ENCODE data around the gene TMEM253.

Gene TMEM253

DNA sequence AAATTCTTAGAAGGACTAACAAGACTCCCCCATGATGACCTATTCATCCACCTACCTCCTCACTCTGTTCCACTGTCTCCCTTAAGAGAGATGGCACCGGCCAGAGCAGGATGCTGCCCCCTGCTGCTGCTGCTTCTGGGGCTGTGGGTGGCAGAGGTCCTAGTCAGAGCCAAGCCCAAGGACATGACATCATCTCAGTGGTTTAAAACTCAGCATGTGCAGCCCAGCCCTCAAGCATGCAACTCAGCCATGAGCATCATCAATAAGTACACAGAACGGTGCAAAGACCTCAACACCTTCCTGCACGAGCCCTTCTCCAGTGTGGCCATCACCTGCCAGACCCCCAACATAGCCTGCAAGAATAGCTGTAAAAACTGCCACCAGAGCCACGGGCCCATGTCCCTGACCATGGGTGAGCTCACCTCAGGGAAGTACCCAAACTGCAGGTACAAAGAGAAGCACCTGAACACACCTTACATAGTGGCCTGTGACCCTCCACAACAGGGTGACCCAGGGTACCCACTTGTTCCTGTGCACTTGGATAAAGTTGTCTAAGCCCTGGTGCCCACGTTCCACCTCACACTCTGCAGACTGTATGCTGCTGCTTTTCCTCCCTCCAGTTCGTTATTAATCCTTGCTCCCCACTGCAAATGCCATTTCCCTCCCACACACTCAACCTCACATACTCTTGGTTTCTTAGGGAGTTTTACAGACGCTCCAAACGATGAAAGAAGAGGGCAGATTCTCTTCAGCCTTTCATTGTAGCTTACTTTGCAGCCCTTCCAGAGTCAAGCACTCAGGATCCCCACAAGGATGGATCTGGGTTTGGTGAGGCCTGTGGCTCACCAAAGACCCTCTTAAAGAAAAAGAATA, 42.8 kb upstream of the TMEM253 start, which contains the start of gene RNASE8:
Gene RNASE8, plus strand, starts transcription at position 20 of the 873 bp plus-strand sequence. Its CDS starts 71 bp downstream, at position 91.
- DNase-seq (ENCODE audit: extremely low read depth, low read depth): no peak
- TF ChIP-seq CTCF (IDR thresholded peaks at IDR 0.05; ENCODE audit: low read depth, low read length, missing control alignments): no peak
- H3K4me3 ChIP-seq (replicated peaks; ENCODE audit: low read depth, low read length): no peak within 1 kb of the TSS

DNA sequence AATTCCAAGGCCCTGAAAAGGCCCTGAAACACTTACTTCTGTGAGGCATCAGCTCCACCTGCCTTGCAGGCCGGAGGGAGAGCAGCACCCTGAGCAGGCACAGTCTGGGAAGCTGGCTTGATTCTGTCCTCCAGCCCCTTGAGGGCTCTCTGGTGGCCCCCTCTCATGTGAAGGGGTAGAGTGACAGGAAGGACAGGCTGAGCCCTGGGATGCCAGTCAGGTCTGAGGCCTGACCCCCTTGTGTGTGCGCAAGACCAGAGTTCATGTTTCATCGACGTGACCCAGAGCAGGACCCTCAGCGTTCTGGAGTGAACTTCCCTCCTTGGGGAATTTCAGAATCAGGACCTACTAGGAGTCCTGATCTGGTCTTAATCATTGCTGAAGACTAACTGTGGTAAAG, 42.0 kb upstream of the TMEM253 start:
- no peak for DNase-seq (ENCODE audit: extremely low read depth, low read depth)
- H3K4me3 ChIP-seq (replicated peaks; ENCODE audit: low read depth, low read length): no peak overlapping the region
- TF ChIP-seq CTCF (IDR thresholded peaks at IDR 0.05; ENCODE audit: low read depth, low read length, missing control alignments): no peak

DNA sequence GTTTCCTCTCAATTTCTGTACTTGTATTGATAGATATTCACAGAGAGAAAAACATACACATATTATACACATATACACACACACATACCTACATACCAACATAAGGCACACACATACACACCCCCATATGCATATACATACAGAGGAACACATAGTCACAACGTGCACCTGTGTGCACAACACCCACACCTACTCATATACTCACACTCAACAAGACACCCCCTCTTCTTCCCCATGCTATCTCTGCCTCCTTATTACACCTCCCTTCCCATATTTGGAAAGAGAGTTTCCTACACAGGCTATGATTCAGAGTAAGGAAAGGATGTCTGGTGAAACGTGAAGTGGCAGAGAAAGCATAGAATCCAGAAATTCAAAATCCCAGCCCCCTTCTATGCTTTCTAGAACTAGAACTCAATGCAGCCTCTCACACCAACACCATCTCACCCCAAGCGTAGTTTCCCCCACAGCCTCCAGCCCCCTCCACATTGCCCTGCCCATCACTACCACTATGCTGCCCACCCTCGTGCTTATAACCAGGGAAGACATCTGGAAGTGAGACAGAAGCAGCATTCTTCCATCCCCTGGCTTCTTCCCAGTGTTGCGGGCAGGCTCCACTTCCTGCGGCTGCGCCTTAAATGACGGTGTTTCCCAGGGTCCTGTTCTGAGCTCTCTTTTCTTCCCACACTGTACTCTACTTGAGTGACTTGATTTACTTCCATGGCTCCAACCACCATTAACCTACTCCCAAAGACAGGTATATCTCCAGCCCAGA, 40.8 kb upstream of the TMEM253 start:
- no peak overlapping the region for H3K4me3 ChIP-seq (replicated peaks; ENCODE audit: low read depth, low read length)
- DNase-seq (ENCODE audit: extremely low read depth, low read depth): no peak
- TF ChIP-seq CTCF (IDR thresholded peaks at IDR 0.05; ENCODE audit: low read depth, low read length, missing control alignments): no peak

GRCh38 chr14:21060614-21061346, 40.1 kb upstream of the TMEM253 start:
- no peak for TF ChIP-seq CTCF (IDR thresholded peaks at IDR 0.05; ENCODE audit: low read depth, low read length, missing control alignments)
- no peak overlapping the region for H3K4me3 ChIP-seq (replicated peaks; ENCODE audit: low read depth, low read length)
- no peak for DNase-seq (ENCODE audit: extremely low read depth, low read depth)

- TF ChIP-seq CTCF (IDR thresholded peaks at IDR 0.05; ENCODE audit: low read depth, low read length, missing control alignments): no peak
- DNase-seq (ENCODE audit: extremely low read depth, low read depth): no peak
- H3K4me3 ChIP-seq (replicated peaks; ENCODE audit: low read depth, low read length): no peak overlapping the region
These were observed 39.6 kb upstream of the TMEM253 start for GRCh38 chr14:21061347-21061668.

- DNase-seq (ENCODE audit: extremely low read depth, low read depth): no peak
- no peak for TF ChIP-seq CTCF (IDR thresholded peaks at IDR 0.05; ENCODE audit: low read depth, low read length, missing control alignments)
- H3K4me3 ChIP-seq (replicated peaks; ENCODE audit: low read depth, low read length): no peak overlapping the region
These were observed 37.4 kb upstream of the TMEM253 start for GRCh38 chr14:21063479-21063878.

Data from HFF-Myc (cell line).